ENCODE measurements around the gene TJP3.

TJP3 gene

GRCh38 chr19:3716147-3716668 is 8.0 kb downstream of the TJP3 start:
- DNase-seq (ENCODE audit: low read depth): no peak

GRCh38 chr19:3719868-3720267 is 11.7 kb downstream of the TJP3 start:
- DNase-seq (ENCODE audit: low read depth): no peak

- DNase-seq (ENCODE audit: low read depth): no peak
These were observed 12.2 kb downstream of the TJP3 start for GRCh38 chr19:3720349-3720917.

GRCh38 chr19:3721131-3721886 is 13.1 kb downstream of the TJP3 start:
- DNase-seq (ENCODE audit: low read depth): peak; percentile 89

GRCh38 chr19:3721887-3722442 is 13.8 kb downstream of the TJP3 start:
- no peak for DNase-seq (ENCODE audit: low read depth)

- DNase-seq (ENCODE audit: low read depth): no peak
These were observed 14.4 kb downstream of the TJP3 start for GRCh38 chr19:3722443-3723109.

- DNase-seq (ENCODE audit: low read depth): no peak
These were observed 14.9 kb downstream of the TJP3 start for GRCh38 chr19:3723110-3723488.

- no peak for DNase-seq (ENCODE audit: low read depth)
These were observed 15.7 kb downstream of the TJP3 start for GRCh38 chr19:3723883-3724282.

- DNase-seq (ENCODE audit: low read depth): no peak
These were observed 16.9 kb downstream of the TJP3 start for GRCh38 chr19:3725121-3725520.

- no peak for DNase-seq (ENCODE audit: low read depth)
These were observed 17.6 kb downstream of the TJP3 start for GRCh38 chr19:3725640-3726310.

- DNase-seq (ENCODE audit: low read depth): no peak
These were observed 22.3 kb downstream of the TJP3 start for GRCh38 chr19:3730457-3730958.

- DNase-seq (ENCODE audit: low read depth): no peak
These were observed 23.9 kb downstream of the TJP3 start for GRCh38 chr19:3732108-3732507.

GRCh38 chr19:3733549-3734309 is 25.5 kb downstream of the TJP3 start:
- no peak for DNase-seq (ENCODE audit: low read depth)

- DNase-seq (ENCODE audit: low read depth): no peak
These were observed 26.1 kb downstream of the TJP3 start for GRCh38 chr19:3734310-3734600.

GRCh38 chr19:3736106-3736724 is 28.0 kb downstream of the TJP3 start:
- DNase-seq (ENCODE audit: low read depth): no peak

- DNase-seq (ENCODE audit: low read depth): no peak
These were observed 29.5 kb downstream of the TJP3 start for GRCh38 chr19:3737487-3738205.

GRCh38 chr19:3738477-3739220 is 30.5 kb downstream of the TJP3 start:
- DNase-seq (ENCODE audit: low read depth): no peak

GRCh38 chr19:3740431-3740830 is 32.2 kb downstream of the TJP3 start:
- DNase-seq (ENCODE audit: low read depth): no peak

GRCh38 chr19:3743486-3743885 is 35.3 kb downstream of the TJP3 start:
- DNase-seq (ENCODE audit: low read depth): peak; percentile 39

Measured in iris pigment epithelial cell (primary cell).